ENCODE results near the gene HAPSTR1.
"Not testable (repeated sequence)": the region's sequence is repeated elsewhere in the genome, so short reads cannot be mapped to it uniquely, and the experiment has no call there.

The HAPSTR1 gene, protein sequence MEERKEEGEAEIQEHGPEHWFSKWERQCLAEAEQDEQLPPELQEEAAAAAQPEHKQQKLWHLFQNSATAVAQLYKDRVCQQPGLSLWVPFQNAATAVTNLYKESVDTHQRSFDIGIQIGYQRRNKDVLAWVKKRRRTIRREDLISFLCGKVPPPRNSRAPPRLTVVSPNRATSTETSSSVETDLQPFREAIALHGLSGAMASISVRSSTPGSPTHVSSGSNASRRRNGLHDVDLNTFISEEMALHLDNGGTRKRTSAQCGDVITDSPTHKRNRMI

GRCh38 chr16:9090960-9091866, at the start of gene HAPSTR1:
Gene HAPSTR1, plus strand, starts transcription at chr16:9091644. Its CDS starts 401 bp downstream, at chr16:9092045.
- DNase-seq = peak; percentile 100

- DNase-seq = no peak
Observed at GRCh38 chr16:9042533-9042932, 48.9 kb upstream of the HAPSTR1 start.

DNA sequence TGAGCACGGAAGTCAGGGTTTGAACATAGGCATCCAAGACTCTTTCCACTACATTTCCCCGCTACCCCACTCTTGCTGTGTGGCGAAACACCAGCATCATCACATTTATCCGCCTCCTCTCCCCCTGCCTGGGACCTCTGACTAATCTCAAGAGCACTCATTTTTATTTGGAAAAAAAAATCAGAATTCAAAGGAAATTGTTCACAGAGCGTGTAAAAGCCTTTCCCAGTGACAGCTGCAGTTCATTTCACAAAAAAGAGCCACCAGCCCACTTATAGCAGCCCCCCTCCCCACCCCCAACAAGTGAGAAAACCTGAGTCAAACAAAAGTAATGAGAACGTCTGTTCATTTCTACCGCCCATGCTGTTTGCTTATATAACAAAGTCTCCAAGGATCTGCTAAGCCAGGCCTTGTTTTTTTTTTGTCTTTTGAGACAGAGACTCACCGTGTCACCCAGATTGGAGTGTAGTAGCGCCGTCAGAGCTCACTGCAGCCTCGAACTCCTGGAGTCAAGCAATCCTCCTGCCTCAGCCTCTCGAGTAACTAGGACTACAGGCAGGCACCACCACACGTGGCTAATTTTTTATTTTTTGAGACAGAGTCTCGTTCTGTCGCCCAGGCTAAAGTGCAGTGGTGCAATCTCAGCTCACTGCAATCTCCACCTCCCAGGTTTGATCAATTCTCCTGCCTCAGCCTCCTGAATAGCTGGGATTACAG, 48.3 kb upstream of the HAPSTR1 start:
- no peak for DNase-seq

- DNase-seq = not testable (repeated sequence)
Observed at GRCh38 chr16:9045562-9045961, 45.9 kb upstream of the HAPSTR1 start.

DNA sequence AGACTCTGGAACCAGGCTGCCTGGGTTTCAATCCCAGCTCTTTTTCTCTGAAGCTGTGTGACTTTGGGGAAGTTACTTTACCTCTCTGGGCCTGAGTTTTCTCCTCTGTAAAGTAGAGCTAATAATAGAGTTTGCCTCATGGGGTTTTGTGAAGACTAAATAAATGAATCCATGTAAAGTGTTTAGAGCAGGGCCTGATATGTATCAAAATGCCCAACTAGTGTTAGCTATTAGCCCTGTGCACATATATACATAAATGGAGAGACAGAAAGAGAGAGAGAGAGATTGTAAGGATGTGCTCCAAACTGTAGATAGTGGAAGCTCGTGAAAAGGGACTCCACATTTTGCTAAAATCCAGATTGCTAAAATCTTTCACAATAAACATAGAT, 44.8 kb upstream of the HAPSTR1 start:
- no peak for DNase-seq

DNA sequence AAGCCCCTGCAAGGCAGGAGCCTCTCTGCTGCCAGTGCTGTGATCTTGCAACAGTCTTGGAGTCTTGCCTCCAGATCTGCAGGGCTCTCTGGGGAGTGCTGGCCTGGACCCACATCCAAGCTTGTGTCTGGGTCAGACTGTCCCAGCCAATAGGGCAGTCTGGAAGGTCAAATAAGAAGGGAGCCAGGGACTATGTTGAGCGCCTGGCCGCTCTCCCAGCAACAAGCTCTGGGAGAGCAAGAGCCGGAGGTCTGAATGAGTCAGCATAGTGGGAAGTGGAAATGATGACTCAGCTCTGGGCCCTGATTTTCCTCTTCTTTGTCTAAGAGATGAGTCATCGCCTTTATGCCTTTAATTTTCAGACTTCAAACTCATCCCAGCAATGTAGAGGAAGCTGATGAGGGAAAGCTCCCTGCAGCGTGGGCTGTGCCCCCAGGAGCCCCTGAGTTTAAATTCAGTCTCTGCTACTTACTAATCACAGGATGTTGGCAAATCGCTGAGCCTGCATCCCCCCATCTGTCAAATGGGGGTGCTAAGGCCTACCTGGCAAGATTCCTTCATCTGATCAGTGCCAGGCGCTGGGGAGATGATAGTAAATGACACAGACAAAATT, 43.6 kb upstream of the HAPSTR1 start:
- DNase-seq = peak; percentile 73

DNA sequence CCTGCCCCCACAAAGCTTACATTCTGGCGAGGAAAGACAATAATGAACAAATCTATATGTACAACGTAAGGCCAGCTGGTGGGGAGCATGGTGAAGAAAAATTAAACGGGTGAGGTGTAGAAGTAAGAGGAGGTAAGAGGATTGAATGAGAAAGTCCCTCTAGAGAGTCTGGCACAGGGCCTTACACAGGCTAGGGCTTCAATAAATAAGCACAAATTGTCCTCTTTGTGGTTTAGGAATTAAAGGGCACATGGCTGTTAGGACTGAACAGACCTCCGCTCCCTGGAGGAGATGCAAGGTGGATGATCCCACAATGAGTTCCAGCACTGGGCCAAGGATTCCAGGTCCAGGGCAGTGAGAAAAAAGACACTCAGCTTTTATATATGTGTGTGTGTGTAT, 43.1 kb upstream of the HAPSTR1 start:
- no peak for DNase-seq

- DNase-seq = no peak
Observed at GRCh38 chr16:9049241-9049640, 42.2 kb upstream of the HAPSTR1 start.

- no peak for DNase-seq
Observed at GRCh38 chr16:9050102-9050830, 41.2 kb upstream of the HAPSTR1 start.

DNA sequence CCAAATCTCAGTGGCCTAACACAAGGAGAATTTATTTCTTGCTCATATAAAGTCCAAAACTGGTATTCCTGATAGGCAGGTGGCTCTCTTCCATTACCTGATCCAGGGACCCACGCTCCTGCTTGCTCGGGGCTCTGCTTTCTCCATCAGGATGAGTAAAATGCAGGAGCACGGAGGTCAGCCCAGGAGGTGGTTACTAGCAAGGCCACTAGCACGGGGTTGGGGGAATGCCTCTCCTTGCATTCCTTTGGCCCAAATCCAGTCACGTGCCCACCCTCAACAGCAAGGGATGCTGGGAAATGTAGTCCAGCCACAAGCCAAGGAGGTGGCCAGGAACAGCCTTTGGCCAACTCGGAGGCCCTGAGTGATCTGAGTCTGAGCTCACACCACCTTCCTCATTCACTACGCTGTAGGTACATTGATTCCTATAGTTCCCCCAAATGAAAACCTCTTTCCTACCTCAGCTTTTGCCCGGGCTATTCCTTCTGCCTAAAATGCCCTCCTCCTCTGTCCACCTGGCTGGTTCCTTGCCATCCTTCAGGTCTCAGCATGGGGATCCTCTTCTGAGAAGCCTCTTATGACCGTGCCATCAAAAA, 38.3 kb upstream of the HAPSTR1 start:
- DNase-seq = peak; percentile 90

DNA sequence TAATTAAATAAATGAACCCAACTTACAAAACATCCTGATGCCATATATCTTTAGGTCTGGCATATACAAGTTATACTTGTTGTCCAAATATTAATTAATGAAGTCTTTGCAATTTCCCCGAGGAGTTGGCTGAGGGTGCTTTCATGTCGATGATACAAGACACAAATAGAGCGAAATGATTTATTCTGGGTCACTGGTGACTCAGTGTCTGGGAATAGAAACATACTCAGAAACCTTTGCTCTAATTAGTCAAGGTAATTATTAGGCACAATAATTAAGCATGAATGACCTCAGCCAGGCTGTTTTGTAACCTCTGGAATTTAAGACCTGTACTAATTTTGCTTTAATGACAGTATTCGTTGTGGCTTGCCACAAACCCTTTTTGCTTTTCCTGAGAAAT, 37.0 kb upstream of the HAPSTR1 start:
- DNase-seq = no peak

GRCh38 chr16:9055115-9055514, 36.3 kb upstream of the HAPSTR1 start:
- DNase-seq = no peak

DNA sequence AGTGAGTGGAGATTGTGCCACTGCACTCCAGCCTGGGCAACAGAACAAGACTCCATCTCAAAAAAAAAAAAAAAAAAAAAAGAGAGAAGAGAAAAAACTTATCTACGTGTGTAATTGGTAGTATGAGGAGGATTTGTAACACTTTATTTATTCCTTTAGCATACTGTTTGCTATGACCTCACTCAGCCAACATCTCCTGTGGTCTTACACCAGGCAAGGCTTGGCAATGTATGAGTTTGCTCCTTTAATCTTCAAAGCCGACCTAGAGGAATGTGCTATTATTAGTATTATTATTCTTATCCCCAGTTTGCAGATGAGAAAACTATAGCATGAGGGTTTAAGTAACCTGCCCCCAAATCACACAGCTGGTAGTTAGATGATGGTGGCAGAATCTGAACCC, 35.8 kb upstream of the HAPSTR1 start:
- DNase-seq = no peak

DNA sequence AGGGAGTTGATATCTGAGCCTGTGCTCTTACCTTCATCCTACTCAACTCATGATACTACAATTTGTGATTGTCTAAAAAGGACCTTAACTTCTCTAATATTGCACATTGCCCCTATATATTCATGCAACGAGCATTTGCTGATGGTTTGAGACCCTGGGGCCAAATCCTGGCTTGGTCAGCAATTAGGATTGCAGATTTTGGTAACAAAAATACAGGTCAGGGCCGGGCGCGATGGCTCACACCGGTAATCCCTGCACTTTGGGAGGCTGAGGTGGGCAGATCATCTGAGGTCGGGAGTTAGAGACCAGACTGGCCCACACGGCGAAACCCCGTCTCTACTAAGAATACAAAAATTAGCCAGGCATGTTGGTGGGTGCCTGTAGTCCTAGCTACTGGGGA, 35.4 kb upstream of the HAPSTR1 start:
- DNase-seq = no peak

- DNase-seq = no peak
Observed at GRCh38 chr16:9058211-9058610, 33.2 kb upstream of the HAPSTR1 start.

- DNase-seq = no peak
Observed at GRCh38 chr16:9060225-9060624, 31.2 kb upstream of the HAPSTR1 start.

DNA sequence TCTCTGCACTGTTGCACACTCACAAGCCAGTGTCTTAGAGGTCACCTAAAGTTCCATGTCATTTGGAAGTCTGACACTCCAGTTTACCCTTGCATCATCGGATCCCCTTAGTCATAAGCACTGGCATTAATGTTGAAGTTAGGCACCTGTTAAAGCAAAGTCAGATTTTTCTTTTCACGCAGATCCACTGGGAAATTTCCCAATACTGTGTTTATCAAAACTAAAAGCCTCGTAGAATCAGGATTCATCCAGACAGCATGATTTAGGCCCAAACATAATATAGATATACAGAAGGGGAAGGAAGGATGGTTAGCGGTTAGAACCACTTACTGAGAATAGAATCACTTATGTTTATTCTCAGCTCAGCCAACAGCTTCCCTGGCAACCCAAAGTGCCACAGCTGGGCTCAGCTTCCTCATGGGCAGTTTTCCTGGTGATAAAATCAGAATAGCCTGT, 30.1 kb upstream of the HAPSTR1 start:
- no peak for DNase-seq

- DNase-seq = no peak
Observed at GRCh38 chr16:9062301-9062700, 29.1 kb upstream of the HAPSTR1 start.

DNA sequence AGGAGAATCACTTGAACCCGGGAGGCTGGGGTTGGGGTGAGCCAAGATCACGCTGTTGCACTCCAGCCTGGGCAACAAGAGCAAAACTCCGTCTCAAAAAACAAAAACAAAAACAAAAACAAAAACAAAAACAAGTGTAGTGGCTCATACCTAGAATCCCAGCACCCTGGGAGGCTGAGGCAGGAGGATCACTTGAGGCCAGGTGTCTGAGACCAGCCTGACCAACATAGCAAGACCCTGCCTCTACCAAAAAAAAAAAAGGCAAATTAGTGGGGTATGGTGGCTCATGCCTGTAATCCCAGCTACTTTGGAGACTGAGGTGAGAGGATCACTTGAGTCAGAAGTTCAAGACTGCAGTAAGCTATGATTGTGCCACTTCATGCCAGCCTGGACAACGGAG, 26.4 kb upstream of the HAPSTR1 start:
- DNase-seq = no peak

- DNase-seq = no peak
Observed at GRCh38 chr16:9068886-9069285, 22.6 kb upstream of the HAPSTR1 start.

- DNase-seq = no peak
Observed at GRCh38 chr16:9070254-9070653, 21.2 kb upstream of the HAPSTR1 start.

GRCh38 chr16:9071377-9071776, 20.1 kb upstream of the HAPSTR1 start:
- no peak for DNase-seq
